ENCODE results near the gene RAD23B.

Gene RAD23B

DNA sequence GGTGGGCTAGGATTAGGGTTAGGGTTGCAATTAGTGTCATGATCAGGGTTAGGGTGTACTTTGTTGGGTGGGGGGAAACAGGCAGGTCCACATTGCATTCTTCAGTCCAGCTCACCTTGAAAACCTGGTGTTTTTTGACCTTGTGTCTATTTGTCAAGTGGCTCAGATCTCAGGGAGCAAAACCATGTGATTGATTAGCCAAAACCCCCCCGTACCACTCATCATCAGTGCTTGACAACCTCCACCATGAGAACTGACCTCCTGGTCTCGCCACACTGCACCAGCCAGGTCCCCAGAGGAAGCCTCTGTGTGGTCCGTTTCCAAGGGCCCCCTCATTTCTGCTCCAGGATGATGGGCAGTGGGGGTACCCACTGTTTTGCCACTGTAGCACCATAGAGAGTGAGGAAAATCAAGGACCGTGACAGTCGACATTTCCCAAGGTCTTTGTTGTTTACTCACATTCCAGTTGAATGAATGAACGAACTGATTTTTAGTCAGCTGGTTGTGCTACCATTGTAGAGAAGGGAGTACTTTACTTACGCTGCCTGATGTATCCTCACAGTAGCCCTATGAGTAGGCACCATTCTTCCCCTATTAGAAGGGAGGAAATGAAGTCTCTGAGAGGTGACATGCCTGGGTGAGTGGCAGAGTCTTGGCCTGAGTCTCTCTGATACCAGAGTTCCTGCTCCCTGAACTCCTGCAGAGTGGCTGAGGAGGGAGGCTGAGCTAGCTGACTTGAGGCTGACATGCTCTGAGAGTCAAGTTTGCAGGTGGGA is 84.8 kb downstream of the RAD23B start:
- in situ Hi-C loops (cut with MboI; ENCODE audit: low sequenced_read_pairs): no loop called here

DNA sequence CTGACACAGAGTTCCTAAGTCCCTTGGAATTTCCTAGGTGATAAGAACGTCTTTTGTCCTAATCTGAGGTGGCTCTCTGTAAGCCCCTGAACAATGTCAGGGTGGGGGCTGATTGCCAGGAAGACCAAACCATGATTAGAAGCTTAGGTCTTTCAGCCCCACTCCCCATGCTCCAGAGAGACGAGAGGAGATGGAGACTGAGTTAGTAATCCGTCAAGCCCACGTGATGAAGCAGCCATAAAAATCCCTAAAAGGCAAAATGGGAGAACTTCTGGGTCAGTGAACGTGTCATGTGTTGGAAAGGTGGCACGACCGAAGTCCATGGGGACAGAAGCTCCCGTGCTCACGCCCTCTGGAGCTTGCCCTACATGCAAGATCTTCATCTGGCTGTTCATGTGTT is 85.6 kb downstream of the RAD23B start:
- in situ Hi-C loops (cut with MboI; ENCODE audit: low sequenced_read_pairs): no loop called here

DNA sequence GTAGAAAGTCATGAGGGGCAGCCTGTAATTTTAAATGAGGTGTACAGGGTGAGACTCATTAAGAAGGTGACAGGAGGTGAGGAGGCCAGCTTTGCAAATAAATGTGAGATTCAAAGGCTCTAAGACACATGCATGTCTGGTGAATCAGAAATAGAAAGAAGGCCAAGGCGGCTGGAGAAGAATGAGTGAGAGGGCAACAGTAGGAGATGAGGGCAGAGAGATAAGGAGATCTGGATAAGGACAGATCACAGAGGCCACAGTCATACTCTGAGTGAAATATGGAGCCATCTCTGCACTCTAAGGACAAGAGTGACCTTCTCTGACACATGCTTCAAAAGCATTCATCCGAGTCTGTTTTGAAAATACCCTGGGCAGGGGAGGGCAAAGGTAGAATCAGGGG is 90.7 kb downstream of the RAD23B start:
- in situ Hi-C loops (cut with MboI; ENCODE audit: low sequenced_read_pairs): no loop called here

DNA sequence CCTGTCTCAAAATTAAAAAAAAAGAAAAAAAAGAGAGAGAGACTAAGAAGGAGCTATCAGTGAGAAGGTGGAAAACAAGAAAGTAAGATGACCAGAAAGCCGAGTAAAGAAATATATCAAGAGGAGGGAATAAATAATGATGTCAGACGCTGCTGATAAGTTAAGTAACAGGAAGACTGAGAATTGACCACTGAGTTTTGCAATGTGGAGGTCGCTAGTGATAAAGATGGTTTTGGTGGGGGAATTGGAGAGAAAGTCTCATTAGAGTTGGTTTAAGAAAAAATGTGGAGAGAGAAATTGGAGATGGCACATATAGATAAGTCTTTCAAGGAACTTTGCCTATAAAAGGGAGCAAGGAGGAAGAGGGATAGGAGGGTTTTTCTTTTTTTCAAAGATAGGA is 91.9 kb downstream of the RAD23B start:
- in situ Hi-C loops (cut with MboI; ENCODE audit: low sequenced_read_pairs): no loop called here

DNA sequence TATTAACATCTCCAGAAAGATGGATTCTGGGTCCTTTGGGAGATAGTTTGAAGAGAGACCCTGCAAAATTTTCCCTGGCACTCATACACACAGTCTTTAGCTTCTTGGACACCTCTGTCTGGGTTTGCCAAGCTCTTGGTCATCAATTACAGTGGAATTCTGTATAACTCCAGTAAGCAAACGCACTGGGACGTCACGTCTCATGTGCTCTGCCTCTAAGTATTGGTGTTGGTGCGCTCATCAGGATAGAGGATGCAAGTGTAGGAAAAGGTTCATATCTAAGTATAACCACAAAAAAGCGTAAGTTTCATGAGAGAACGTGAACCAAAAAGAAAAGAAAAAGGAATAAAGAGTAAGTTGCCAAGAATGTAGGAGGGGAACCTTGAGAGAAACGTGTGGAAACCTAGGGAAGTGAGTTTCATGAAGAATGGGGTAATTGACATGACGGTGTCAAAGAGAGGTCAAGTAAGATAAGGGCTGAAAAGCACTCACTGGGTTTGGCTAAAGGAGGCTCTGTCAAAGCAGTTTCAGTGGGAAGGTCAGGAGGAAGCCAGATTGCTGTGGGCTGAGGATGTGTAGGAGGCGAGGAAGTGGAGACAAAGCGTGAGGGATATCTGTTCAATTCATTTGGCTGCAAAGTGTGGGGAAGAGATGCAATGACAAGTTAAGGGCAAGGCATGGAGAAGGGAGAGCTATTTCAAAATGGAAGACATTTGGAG is 92.7 kb downstream of the RAD23B start:
- in situ Hi-C loops (cut with MboI; ENCODE audit: low sequenced_read_pairs): no loop called here

DNA sequence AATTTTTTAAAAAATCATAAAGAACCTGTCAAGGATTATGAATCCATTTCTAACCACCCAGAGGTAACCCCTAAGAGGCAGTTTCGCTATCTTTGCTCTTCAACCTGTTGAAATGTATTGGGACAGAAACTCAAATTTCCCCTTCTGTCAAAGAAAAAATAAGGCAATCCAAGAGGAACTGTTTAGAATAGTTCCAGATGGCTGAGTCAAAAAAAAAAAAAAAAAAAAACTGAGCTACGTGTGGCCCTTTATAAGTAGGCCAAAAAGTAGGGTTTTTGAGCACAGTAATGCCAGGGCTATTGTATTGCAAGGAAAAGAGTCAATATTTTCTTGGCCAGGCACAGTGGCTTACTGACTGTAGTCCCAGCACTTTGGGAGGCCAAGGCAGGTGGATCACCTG is 94.9 kb downstream of the RAD23B start:
- in situ Hi-C loops (cut with MboI; ENCODE audit: low sequenced_read_pairs): no loop called here

Data from HL-60/S4 (cell line).